Liver (tissue), 9 donors: ENCODE measurements around the gene MISP. TPM values are rescaled to one million over a fixed set of nuclear protein-coding genes. Genes with fewer than 3 reads are reported as not detected.
A peak's percentile ranks its signal among the peaks of the same experiment; 100 is the strongest.

ENCODE experiments used
- DNase-seq: peaks from one replicate; pipeline ENCODE4 v3.0.0-alpha.2; 2017; ENCODE audit warnings: low spot score
- H3K27ac ChIP-seq, 2 donors: one replicate each; pipeline ENCODE4 v1.7.0; 2013; ENCODE audit warnings: inconsistent platforms in 2 of 2, low read length in 2 of 2, control low read depth in 1 of 2, low read depth in 1 of 2, mild to moderate bottlenecking in 1 of 2
- H3K27me3 ChIP-seq, 4 donors: one replicate each; pipeline versions ENCODE4 v1.6.1 to v1.7.0; 2013; ENCODE audit warnings: low read length in 3 of 4, inconsistent platforms in 1 of 4, mild to moderate bottlenecking in 1 of 4, moderate library complexity in 1 of 4; ENCODE audit not compliant: control insufficient read depth in 4 of 4, insufficient read depth in 4 of 4
- H3K36me3 ChIP-seq, 4 donors: one replicate each; pipeline versions ENCODE4 v1.6.1 to v1.7.0; 2013; ENCODE audit warnings: low read length in 3 of 4, mild to moderate bottlenecking in 3 of 4, low read depth in 1 of 4, moderate library complexity in 1 of 4; ENCODE audit not compliant: control insufficient read depth in 4 of 4, insufficient read depth in 3 of 4
- H3K4me1 ChIP-seq, 4 donors: one replicate each; pipeline versions ENCODE4 v1.6.1 to v1.7.0; 2013; ENCODE audit warnings: low read length in 3 of 4, mild to moderate bottlenecking in 3 of 4, moderate library complexity in 1 of 4; ENCODE audit not compliant: control insufficient read depth in 4 of 4, insufficient read depth in 4 of 4
- H3K4me3 ChIP-seq, 3 donors: one replicate each; pipeline versions ENCODE4 v1.6.1 to v1.7.0; 2013; ENCODE audit warnings: low read length in 3 of 3, control low read depth in 1 of 3, low read depth in 1 of 3, mild to moderate bottlenecking in 1 of 3
- H3K9ac ChIP-seq, 2 donors: one replicate each; pipeline ENCODE4 v1.7.0; 2013; ENCODE audit warnings: low read length in 2 of 2, mild to moderate bottlenecking in 2 of 2, moderate library complexity in 2 of 2, control low read depth in 1 of 2, low read depth in 1 of 2
- H3K9me3 ChIP-seq, 4 donors: one replicate each; pipeline versions ENCODE4 v1.6.1 to v1.7.0; 2013; ENCODE audit warnings: low read length in 3 of 4; ENCODE audit not compliant: control insufficient read depth in 4 of 4
- CTCF ChIP-seq: fragments of 150-350 bp; IDR thresholded peaks from 2 replicates; pipeline ENCODE4 v1.5.1; 2017; ENCODE audit warnings: improper control_type of control experiment, low read depth, low read length; ENCODE audit not compliant: missing input control
- EGR1 ChIP-seq, 2 donors: IDR thresholded peaks; 2 replicates each; pipeline ENCODE4 v1.6.1; 2016 to 2018; ENCODE audit warnings: antibody characterized with exemption in 2 of 2, low read depth in 2 of 2
- FOXA1 ChIP-seq: IDR thresholded peaks from 2 replicates; pipeline ENCODE4 v1.6.1; 2016; ENCODE audit warnings: antibody characterized with exemption
- FOXA2 ChIP-seq: IDR thresholded peaks from 2 replicates; pipeline ENCODE4 v1.6.1; 2016; ENCODE audit warnings: antibody characterized with exemption
- GABPA ChIP-seq, 2 donors: IDR thresholded peaks in 1 of 2; conservative IDR thresholded peaks in 1 of 2; 2 replicates each; pipeline ENCODE4 v1.6.1; 2016; ENCODE audit warnings: antibody characterized with exemption in 2 of 2, mild to moderate bottlenecking in 1 of 2, moderate library complexity in 1 of 2
- HNF4A ChIP-seq, 2 donors: conservative IDR thresholded peaks; 2 replicates each; pipeline ENCODE4 v1.6.1; 2016; ENCODE audit warnings: antibody characterized with exemption in 2 of 2, mild to moderate bottlenecking in 2 of 2
- HNF4G ChIP-seq: IDR thresholded peaks from 2 replicates; pipeline ENCODE4 v1.6.1; 2016; ENCODE audit warnings: antibody characterized with exemption
- JUND ChIP-seq, 2 donors: IDR thresholded peaks; 2 replicates each; pipeline ENCODE4 v1.6.1; 2016; ENCODE audit warnings: antibody characterized with exemption in 2 of 2
- MAX ChIP-seq: IDR thresholded peaks from 2 replicates; pipeline ENCODE4 v1.6.1; 2016; ENCODE audit warnings: antibody characterized with exemption
- NR2F2 ChIP-seq: IDR thresholded peaks from 2 replicates; pipeline ENCODE4 v1.6.1; 2016; ENCODE audit warnings: antibody characterized with exemption
- REST ChIP-seq: IDR thresholded peaks from 2 replicates; pipeline ENCODE4 v1.6.1; 2016; ENCODE audit warnings: antibody characterized with exemption, mild to moderate bottlenecking
- RXRA ChIP-seq, 2 donors: IDR thresholded peaks; 2 replicates each; pipeline ENCODE4 v1.6.1; 2017 to 2018; ENCODE audit warnings: antibody characterized with exemption in 2 of 2, mild to moderate bottlenecking in 1 of 2
- SP1 ChIP-seq: IDR thresholded peaks from 2 replicates; pipeline ENCODE4 v1.6.1; 2018; ENCODE audit warnings: antibody characterized with exemption, mild to moderate bottlenecking
- TAF1 ChIP-seq: conservative IDR thresholded peaks from 2 replicates; pipeline ENCODE4 v1.6.1; 2016; ENCODE audit warnings: antibody characterized with exemption, mild to moderate bottlenecking
- YY1 ChIP-seq: IDR thresholded peaks from 2 replicates; pipeline ENCODE4 v1.6.1; 2016; ENCODE audit warnings: antibody characterized with exemption, mild to moderate bottlenecking
- ZBTB33 ChIP-seq: IDR thresholded peaks from 2 replicates; pipeline ENCODE4 v1.6.1; 2016; ENCODE audit warnings: antibody characterized with exemption
- WGBS: extraction: QIAGEN DNeasy Blood & Tissue Kit; methylation state at CpG from one replicate; pipeline ENCODE4 v1.1.7; 2013; 5-methylcytosine and 5-hydroxymethylcytosine counted together
- polyA plus RNA-seq, 2 donors: library from polyadenylated mRNA; stranded (reverse) in 1 of 2; unstranded in 1 of 2; fragments of 200-250 nt in 1 of 2; fragments of >200 nt in 1 of 2; fragmentation: Nextera tagmentation in 1 of 2; extraction: Ambion mirVana in 1 of 2; gene quantifications; one replicate each; pipeline versions ENCODE4 v1.2.1 to v1.2.3, GENCODE V29; 2013 to 2015
- total RNA-seq, 2 donors: library from RNA; depleted of rRNA; stranded (reverse); fragments of >200 nt; gene quantifications; one replicate each; pipeline ENCODE4 v1.2.3, GENCODE V29; 2014
- TF ChIP-seq, protein P1 (sequence below): IDR thresholded peaks from 2 replicates; pipeline ENCODE4 v1.6.1; 2016; ENCODE audit warnings: antibody characterized with exemption
- donor health status: healthy.
- donor health status: healthy.
- donor health status: healthy.
- donor health status: healthy.
- donor health status: healthy.

MISP gene
- total and polyA plus RNA-seq, 4 donors = 0.05 to 0.08 TPM; not detected in 2

DNA sequence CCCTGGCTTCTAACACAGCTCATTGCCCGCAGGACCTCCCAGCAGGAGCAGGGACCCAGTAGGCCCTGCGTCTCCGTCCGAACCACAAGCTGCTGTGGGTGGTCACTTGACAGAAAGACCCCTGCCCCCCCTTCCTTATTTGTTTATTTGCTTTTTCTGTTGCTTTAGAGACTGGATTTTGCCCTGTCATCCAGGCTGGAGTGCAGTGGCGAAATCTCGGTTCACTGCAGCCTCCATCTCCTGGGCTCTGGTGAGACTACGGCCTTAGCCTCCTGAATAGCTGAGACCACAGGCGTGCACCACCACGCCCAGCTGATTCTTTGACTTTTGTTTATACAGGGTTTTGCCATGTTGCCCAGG, 38.8 kb downstream of the MISP start:
- no peak for DNase-seq
- H3K4me3 ChIP-seq = no peak overlapping the region
- peak overlapping the region; percentile 54 to 57 for H3K27ac ChIP-seq
- H3K4me1 ChIP-seq = no peaks in the 10 kb centered on the region
- WGBS = 75% methylated on average over 9 of the region's 9 CpGs
- no peaks in the 10 kb centered on the region for H3K27me3 ChIP-seq
- H3K36me3 ChIP-seq = no peaks in the 10 kb centered on the region
- TF ChIP-seq RXRA (IDR thresholded peaks at IDR 0.05) (no peak), CTCF (no peak), MAX (no peak), TAF1 (no peak), NR2F2 (no peak), SP1 (no peak), FOXA1 (no peak), HNF4A (conservative IDR thresholded peaks at IDR 0.05) (no peak), REST (no peak), HNF4G (no peak), EGR1 (IDR thresholded peaks at IDR 0.05; ENCODE audit: low read depth in 2 of 2) (no peak), YY1 (no peak), FOXA2 (no peak), GABPA (IDR thresholded peaks at IDR 0.05 in 1 of 2, conservative IDR thresholded peaks at IDR 0.05 in 1 of 2) (no peak)
- H3K9ac ChIP-seq = no peak overlapping the region
- no peaks in the 10 kb centered on the region for H3K9me3 ChIP-seq

GRCh38 chr19:791007-791566, 40.2 kb downstream of the MISP start:
- no peaks in the 10 kb centered on the region for H3K9me3 ChIP-seq
- no peak for DNase-seq
- peak overlapping the region; percentile 28 to 56 for H3K27ac ChIP-seq
- WGBS = 81% methylated on average over 26 of the region's 26 CpGs
- peaks cover 0 to 4% (median 0%) of the 10 kb centered on the region in 4 donors for H3K4me1 ChIP-seq
- H3K36me3 ChIP-seq = no peaks in the 10 kb centered on the region
- H3K4me3 ChIP-seq = no peak overlapping the region
- H3K27me3 ChIP-seq = no peaks in the 10 kb centered on the region
- H3K9ac ChIP-seq = no peak overlapping the region
- TF ChIP-seq NR2F2 = no peak
- TF ChIP-seq, protein P1, sequence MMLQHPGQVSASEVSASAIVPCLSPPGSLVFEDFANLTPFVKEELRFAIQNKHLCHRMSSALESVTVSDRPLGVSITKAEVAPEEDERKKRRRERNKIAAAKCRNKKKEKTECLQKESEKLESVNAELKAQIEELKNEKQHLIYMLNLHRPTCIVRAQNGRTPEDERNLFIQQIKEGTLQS = no peak
- TF ChIP-seq JUND (IDR thresholded peaks at IDR 0.05) = no peak
- TF ChIP-seq TAF1 = no peak
- no peak for TF ChIP-seq SP1
- TF ChIP-seq ZBTB33 = no peak
- no peak for TF ChIP-seq HNF4A (conservative IDR thresholded peaks at IDR 0.05)
- no peak for TF ChIP-seq MAX
- TF ChIP-seq REST = no peak
- no peak for TF ChIP-seq RXRA (IDR thresholded peaks at IDR 0.05)
- TF ChIP-seq FOXA1 = no peak
- no peak for TF ChIP-seq FOXA2
- no peak for TF ChIP-seq EGR1 (IDR thresholded peaks at IDR 0.05; ENCODE audit: low read depth in 2 of 2)
- no peak for TF ChIP-seq GABPA (IDR thresholded peaks at IDR 0.05 in 1 of 2, conservative IDR thresholded peaks at IDR 0.05 in 1 of 2)
